Sciatic nerve (tissue), 2 donors: ENCODE results near the gene RAB3D. TPM values are rescaled to one million over a fixed set of nuclear protein-coding genes. Genes with fewer than 3 reads are reported as not detected.
"Not testable (repeated sequence)": the region's sequence is repeated elsewhere in the genome, so short reads cannot be mapped to it uniquely, and the experiment has no call there.

Experiments
- ATAC-seq: fragments of 200-7000 bp; cut with Tn5 transposase; one replicate; pipeline ENCODE4 v1.9.1; 2020; ENCODE audit warnings: mild to moderate bottlenecking, moderate library complexity
- DNase-seq: peaks from one replicate; pipeline ENCODE4 v3.0.0-alpha.2; 2020; ENCODE audit warnings: low spot score
- intact Hi-C: fragments of 100-400 bp; cut with DNase I; formaldehyde crosslinking; loops from one replicate; pipeline ENCODE4 v1.14.2; 2022
- total RNA-seq: library from RNA; stranded (reverse); fragmentation: NEBNext Ultra II Directional; extraction: Animal tissue kit (Norgen Biotek cat#: 25700); gene quantifications from one replicate; pipeline ENCODE4 v1.2.1, GENCODE V29; 2021
- donor health status: DM: no; HTN: no; CAD: no.
- donor health status: DM: no; HTN: no; CAD: no.

Gene RAB3D
- total RNA-seq, 1 donor from 2014 or later: 25.1 TPM

- ATAC-seq: peak; percentile 96
- DNase-seq: peak; percentile 99
- intact Hi-C loops: no loop called here
These were observed 6.9 kb upstream of the RAB3D start, which contains the start of the genes CCDC159 and TMEM205 for GRCh38 chr19:11346104-11346940. TSS of gene CCDC159 (plus strand) at chr19:11346519. CDS start at chr19:11346607, 88 bp downstream. TSS of gene TMEM205 (minus strand) at chr19:11346268. CDS start at chr19:11345619, 649 bp downstream.

- intact Hi-C loops: no loop called here
- ATAC-seq (no peak), DNase-seq (no peak)
These were observed 5.8 kb upstream of the RAB3D start for GRCh38 chr19:11345122-11345803.

- no peak for DNase-seq
- ATAC-seq: no peak
These were observed 3.0 kb upstream of the RAB3D start for GRCh38 chr19:11342429-11342828.

GRCh38 chr19:11340099-11340467, 626 bp upstream of the RAB3D start:
- intact Hi-C loops, DNase-seq, ATAC-seq: not testable (repeated sequence)

More at GRCh38 chr19:11342429-11342828, 3.0 kb upstream of the RAB3D start:
- intact Hi-C loops: no loop called here

- ATAC-seq (peak; percentile 55), DNase-seq (no peak)
- intact Hi-C loops: no loop called here
These were observed 746 bp downstream of the RAB3D start for GRCh38 chr19:11338569-11339253.

GRCh38 chr19:11338121-11338520, 1.3 kb downstream of the RAB3D start:
- no peak for ATAC-seq
- no peak for DNase-seq
- intact Hi-C loops: no loop called here

- ATAC-seq: no peak
- intact Hi-C loops: no loop called here
- no peak for DNase-seq
These were observed 2.4 kb downstream of the RAB3D start for GRCh38 chr19:11337080-11337479.

- intact Hi-C loops: no loop called here
- no peak for ATAC-seq
- no peak for DNase-seq
These were observed 3.9 kb downstream of the RAB3D start for GRCh38 chr19:11335449-11336146.

- ATAC-seq, DNase-seq, intact Hi-C loops: not testable (repeated sequence)
These were observed 5.6 kb downstream of the RAB3D start for GRCh38 chr19:11333838-11334237.

GRCh38 chr19:11332822-11333221, 6.6 kb downstream of the RAB3D start:
- intact Hi-C loops: no loop called here
- ATAC-seq (no peak), DNase-seq (no peak)

- ATAC-seq (no peak), DNase-seq (no peak)
- intact Hi-C loops: no loop called here
These were observed 8.0 kb downstream of the RAB3D start for GRCh38 chr19:11331502-11331901.

GRCh38 chr19:11330127-11330526, 9.3 kb downstream of the RAB3D start:
- intact Hi-C loops: no loop called here
- ATAC-seq (no peak), DNase-seq (no peak)

- ATAC-seq: no peak
- DNase-seq: no peak
- intact Hi-C loops: no loop called here
These were observed 13.9 kb downstream of the RAB3D start for GRCh38 chr19:11325544-11325943.

GRCh38 chr19:11324748-11325389, 14.6 kb downstream of the RAB3D start:
- intact Hi-C loops: no loop called here
- DNase-seq: no peak
- ATAC-seq: peak; percentile 2

GRCh38 chr19:11324079-11324661, 15.3 kb downstream of the RAB3D start:
- intact Hi-C loops: no loop called here
- peak; percentile 83 for DNase-seq
- peak; percentile 94 for ATAC-seq

- DNase-seq (no peak), ATAC-seq (no peak)
- intact Hi-C loops: no loop called here
These were observed 15.8 kb downstream of the RAB3D start for GRCh38 chr19:11323601-11324078.

- ATAC-seq: no peak
- DNase-seq: no peak
- intact Hi-C loops: no loop called here
These were observed 17.0 kb downstream of the RAB3D start for GRCh38 chr19:11322269-11323024.
